Right lung (tissue), 5 donors: Measurements from ENCODE around the gene PRKCE. TPM values are rescaled to one million over a fixed set of nuclear protein-coding genes. Genes with fewer than 3 reads are reported as not detected.

Experiments used
- DNase-seq, 2 donors: peaks; one replicate each; pipeline ENCODE4 v3.0.0-alpha.2; 2013
- polyA plus RNA-seq, 5 donors: library from polyadenylated mRNA; unstranded; fragments of 120-200 nt; gene quantifications; one replicate each; pipeline versions ENCODE4 v1.2.1 to v1.2.3, GENCODE V29; 2013; ENCODE audit warnings: inconsistent platforms in 1 of 5, low replicate concordance in 1 of 5; ENCODE audit not compliant: insufficient read length in 5 of 5, insufficient read depth in 1 of 5

The PRKCE gene
- polyA plus RNA-seq, 5 donors = 12.5 to 14.5 (median 12.8) TPM

DNA sequence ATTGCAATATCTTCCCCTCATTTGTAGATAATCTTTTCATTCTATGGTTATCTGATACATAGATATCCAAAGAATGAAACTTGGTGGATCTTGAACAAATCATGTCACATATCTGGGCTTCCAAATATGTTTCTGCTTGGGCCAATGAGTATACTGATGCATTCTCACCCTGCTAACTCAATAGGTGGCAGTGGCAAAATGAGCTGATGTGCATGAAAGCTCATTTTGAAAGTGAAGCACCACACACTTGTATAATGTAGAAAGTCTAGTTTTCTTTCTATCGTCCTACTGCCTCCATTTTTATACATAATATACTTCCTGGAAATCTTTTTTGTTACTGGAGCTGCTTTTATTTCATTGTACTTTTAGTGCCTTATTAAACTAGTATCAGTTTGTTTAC is 208.2 kb downstream of the PRKCE start:
- DNase-seq = no peak

DNA sequence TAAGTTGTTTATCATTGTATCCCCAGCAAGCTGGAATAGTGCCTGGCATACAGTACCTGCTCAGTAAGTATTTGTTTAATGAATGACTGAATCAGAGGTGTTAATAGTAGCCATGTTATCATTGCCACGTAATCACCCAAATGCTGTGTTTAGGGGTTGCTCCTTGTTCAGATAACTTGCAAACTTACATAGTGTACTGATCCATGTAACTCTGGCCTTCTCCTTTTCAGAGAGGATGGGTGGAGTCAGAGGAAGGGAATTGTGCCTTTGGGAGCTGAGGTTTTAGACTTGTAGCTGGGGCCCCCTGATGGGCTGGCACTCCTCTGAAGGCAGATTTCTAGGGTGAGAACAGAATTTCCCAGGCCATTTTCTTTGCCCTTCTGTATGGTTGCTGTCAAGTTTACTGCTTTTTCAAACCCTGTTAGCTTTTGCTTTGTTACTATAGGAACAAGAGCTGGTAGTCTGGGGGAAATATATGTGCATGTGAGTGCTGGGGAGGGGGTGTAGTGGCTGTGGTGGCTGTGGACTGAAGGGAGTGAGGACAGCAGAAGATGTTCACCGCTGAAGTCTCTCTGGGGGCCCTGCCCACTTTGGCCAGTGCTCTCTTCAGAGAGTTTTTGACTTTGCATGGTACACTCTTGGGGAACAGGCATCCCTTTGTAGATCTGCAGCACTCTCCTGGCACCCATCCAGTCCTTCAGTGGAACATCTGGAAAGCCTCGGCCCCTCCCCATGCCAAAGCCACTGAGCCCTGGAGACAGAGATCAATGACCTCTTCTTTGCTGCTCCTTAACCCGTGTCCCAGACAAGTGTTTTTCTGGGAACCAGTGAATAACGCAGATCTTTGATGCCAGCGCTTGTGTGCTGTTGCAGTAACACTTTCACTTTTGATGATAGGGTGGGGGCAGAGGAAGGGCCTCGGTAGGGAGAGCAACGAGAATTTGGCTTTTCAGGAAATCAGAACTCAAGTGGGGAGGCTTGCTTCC is 209.0 kb downstream of the PRKCE start:
- DNase-seq = peak; percentile 66 to 68

- no peak for DNase-seq
Measured at GRCh38 chr2:45862843-45863242, 211.4 kb downstream of the PRKCE start.

DNA sequence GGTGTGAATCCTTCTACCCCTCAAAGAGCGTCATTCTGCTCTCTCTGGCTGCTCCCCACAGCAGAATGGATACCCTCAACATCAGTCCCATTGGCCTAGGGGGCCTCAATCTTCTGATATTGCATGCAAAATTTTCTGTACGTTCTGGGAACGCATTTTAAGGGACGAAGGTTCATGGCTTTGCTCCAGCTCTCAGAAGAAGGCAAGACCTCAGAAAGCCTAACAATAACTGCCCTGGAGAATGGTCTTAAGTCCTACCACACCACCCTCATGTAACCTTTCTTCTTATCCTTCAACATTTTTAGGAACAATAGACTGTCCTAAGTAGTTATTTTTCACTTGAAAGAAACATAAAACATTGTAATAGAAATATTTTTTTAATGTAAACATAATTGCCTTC is 212.6 kb downstream of the PRKCE start:
- no peak for DNase-seq

- no peak for DNase-seq
Measured at GRCh38 chr2:45867349-45867748, 215.9 kb downstream of the PRKCE start.

DNA sequence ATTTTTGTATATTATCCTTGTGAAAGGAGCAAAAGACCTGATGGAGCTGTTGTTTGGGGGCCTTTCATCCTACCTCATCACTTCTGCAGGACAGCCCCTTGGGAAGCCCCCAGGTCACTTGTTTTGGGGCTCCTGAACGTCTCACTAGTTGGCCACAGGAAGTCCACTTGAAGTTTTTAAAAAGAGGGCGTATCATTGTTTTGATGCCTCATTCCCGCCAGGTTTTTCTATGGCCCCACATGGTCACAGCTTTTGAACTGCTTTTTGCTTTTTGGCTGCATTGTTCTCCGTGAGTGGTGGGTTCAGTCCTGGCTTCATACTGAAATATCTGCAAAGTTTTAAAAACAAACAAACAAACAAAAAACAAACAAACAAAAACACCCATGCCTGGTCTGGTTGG is 216.3 kb downstream of the PRKCE start:
- no peak for DNase-seq

GRCh38 chr2:45869165-45869501 is 217.7 kb downstream of the PRKCE start:
- DNase-seq = no peak

DNA sequence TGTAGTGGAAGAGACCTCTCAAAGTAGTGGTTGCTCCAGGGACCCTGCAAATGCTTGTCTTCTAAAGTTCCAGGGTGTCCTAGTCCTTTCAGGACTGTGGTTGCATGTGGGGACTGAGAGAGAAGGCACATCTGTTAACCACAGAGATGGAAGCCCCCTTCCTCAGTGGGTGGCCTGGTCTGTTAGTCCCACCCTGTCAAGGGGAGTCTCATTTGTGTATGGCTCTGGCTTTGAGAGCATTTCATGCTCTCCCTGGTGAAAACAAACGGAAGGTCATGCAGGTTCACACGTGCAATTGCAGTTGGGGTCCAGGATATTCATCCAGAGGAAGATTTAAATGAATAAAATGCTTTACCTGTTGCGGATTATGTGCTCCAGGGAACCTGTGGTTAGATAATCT is 219.6 kb downstream of the PRKCE start:
- DNase-seq = no peak

GRCh38 chr2:45871541-45871940 is 220.1 kb downstream of the PRKCE start:
- no peak for DNase-seq

DNA sequence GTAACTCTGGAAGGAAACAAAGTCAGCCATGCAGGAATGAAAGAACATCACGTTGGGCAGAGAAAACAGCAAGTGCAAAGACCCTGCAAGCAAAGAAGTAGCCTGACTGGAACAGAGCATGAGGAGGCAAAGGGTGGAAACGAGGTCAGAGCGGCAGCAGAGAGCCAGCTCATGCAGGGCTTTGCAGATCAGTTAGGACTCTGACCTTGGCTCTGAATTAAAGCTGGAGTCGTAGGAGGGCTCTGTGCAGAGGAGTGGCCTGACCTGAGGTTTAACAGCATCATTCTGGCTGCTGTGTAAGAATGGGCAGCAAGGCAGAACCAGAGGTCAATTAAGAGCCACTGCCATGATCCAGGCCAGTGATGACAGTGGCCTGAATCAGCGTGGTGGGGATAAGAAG is 220.7 kb downstream of the PRKCE start:
- DNase-seq = no peak

DNA sequence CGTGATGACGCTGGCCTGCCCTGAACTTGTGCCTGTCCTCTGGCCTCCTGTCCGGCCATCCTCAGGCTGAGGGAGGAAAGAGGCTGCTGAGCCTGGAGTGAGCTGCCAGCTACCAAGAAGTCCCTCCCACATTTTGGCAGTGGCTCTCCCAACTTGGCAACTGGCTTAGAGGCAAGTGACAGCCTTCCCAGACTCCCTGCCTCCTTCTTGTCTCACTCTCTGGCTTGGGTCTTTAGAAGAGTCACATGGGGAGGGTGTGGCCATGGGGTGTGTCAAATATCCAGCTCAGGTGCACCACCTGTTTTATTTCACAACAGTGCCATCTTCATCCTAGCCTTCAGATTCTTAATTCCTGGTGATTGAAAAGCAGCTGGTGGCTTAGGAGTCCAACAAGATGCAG is 222.9 kb downstream of the PRKCE start:
- DNase-seq = no peak

DNA sequence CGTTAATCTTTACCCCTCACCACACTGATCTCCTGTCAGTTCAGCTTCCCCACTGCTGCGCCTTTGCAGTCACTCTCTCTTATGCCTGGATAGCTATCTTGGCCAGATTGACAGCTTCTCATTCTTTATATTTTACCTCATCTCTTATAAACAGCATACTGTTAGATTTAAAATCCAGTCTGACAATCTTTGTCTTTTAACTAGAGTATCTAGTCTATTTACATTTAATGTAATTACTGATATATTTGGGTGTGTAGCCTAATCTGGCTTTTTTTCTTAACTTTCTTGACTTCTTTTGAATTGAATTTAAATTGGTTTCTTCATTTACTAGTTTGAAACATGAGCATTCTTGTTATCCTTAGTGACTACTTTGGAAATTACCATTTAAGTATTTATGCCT is 225.1 kb downstream of the PRKCE start:
- no peak for DNase-seq

GRCh38 chr2:45879406-45879805 is 227.9 kb downstream of the PRKCE start:
- DNase-seq = no peak

DNA sequence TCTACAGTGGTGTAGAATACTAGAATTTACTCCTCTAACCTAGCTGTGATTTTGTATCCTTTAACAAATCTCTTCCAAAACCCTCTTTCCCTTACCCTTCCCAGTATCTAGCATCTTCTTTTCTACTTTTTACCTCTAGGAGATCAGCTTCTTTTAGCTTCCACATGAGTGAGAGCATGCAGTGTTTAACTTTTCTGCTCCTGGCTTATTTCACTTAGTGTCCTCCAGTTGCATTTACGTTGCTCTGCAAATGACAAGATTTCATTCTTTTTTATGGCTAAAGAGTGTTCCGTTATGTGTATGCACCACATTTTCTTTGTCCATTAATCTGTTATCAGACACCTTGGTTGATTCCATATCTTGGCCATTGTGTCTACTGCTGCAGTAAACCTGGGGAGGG is 228.5 kb downstream of the PRKCE start:
- no peak for DNase-seq

DNA sequence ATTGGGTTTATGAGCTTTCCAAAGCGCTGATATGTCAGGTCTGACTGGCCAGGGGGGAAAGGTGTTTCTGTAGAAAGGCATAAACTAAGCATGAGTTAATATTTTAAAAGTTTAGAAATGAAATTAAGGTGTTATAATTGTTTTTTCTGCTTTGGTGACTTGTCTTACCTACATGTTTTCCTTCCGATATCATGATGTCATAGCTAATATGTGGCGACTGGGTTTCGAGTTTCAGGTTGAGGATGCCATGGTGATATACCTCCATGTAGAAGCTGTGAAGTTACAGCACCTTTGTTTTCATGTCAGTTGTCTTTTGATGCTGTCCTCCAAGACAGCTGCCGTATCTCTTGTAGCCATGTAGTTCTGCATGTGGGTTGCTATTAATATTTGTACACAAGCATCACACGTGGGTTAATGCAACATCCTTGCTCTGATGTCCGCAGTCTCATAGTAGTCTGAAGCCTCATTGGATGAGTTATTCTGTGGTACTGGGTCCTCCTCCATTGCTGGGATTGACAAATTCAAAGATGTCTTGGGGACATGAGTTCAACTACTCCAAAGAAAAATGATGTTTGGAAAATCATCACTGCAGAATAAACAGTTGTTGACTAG is 230.6 kb downstream of the PRKCE start:
- no peak for DNase-seq

GRCh38 chr2:45882707-45883602 is 231.5 kb downstream of the PRKCE start:
- peak; percentile 69 to 72 for DNase-seq

DNA sequence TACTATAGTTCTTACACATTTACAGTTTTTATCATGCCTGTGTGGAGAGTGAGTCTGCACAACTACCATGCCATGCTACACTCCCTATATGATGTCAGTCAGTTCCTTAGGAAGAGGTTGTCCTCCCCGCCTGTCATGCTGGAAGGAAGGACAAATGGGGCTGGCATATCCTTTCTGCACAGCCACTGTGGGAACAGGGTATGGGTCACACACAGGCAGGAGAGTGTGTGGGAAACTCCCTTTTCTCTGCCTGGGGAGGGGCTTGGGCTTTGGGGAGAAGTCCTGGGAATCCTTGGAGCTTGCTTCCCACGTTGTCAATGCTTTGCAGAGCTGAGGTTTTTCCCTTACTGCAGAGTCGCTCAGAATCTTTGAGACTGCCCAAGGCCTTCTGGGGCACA is 232.1 kb downstream of the PRKCE start:
- no peak for DNase-seq

DNA sequence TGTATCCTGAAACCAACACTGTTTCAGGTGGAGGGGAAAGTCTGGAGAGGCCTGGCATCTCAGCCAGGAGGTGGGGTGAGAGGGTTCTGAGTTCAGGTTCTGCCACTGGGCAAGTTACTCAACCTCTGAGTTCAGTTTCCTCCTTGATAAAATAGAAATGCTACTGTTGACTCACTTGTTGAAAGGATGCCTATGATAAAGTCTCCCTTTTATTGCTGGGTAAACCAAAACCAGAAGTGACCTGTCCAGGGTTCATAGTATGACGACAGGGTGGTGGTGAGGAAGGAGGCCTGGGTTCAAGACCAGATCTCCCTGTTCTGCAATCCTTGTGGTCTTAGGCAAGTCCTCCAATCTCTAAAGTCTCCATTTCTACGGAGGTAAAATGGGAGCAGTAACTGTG is 232.7 kb downstream of the PRKCE start:
- DNase-seq = no peak

DNA sequence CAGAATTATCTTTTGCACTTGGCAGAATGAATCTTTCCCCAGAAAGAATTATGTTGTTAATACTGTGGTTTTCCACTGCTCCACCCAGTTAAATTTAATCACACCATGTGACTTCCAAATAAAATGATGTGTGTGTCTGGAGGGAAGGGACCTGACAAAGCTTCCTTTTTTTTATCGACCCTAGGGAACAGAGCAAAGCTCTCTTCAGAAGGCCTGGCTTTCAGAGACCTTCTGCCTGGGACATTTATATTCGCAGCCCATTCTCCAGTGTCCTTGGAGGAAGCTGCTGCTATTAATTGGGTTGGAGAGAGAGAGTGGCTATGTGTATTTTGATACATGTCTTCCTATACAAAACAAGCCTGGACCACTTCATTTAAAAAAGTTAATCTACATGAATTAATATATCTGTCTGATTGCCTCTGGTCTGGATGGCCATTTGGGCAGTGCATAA is 233.7 kb downstream of the PRKCE start:
- DNase-seq = peak; percentile 71 to 85

- DNase-seq = no peak
Measured at GRCh38 chr2:45886171-45886663, 234.7 kb downstream of the PRKCE start.

DNA sequence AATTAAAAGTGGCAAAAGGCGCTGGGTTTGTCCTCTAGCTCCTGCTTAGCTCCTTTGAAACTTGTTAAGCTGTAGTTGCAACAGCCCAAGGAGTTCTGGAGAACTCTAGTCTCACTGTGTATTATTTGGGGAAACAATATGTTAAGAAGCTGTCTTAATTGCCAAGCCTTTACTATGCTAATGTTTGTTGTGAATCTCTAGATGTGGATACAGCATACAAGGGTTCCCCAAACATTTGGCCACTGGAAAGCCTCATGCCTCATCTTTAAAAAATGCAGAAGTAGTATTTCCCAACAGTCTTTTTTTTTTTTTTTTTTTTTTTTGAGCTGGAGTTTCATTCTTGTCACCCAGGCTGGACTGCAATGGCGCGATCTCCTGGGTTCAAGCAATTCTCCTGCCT is 236.7 kb downstream of the PRKCE start:
- DNase-seq = no peak

GRCh38 chr2:45888641-45889040 is 237.2 kb downstream of the PRKCE start:
- DNase-seq = no peak
